GM12878 (cell line): ENCODE results near the gene GCSAM. TPM values are rescaled to one million over a fixed set of nuclear protein-coding genes. Genes with fewer than 3 reads are reported as not detected.
A peak's percentile ranks its signal among the peaks of the same experiment; 100 is the strongest.

ENCODE experiments used
- ATAC-seq: fragments of 200-7000 bp; cut with Tn5 transposase; 3 replicates; pipeline ENCODE4 v1.9.1; 2020; ENCODE audit warnings: mild to moderate bottlenecking, moderate library complexity
- BruUV-seq: library from RNA; stranded (reverse); fragments of 400-500 nt; replicated peaks from 2 replicates; lab custom pipeline; 2021; lab: Mats Ljungman, UMichigan
- CTCF ChIA-PET: fragments of 300-600 bp; sonication (Branson Sonifier 250); formaldehyde crosslinking; extraction: SDS; loops from one replicate; lab custom pipeline; 2021; ENCODE audit warnings: inconsistent platforms; lab: Yijun Ruan, JAX
- POLR2A ChIA-PET: fragments of 350-600 bp; formaldehyde crosslinking; extraction: SDS; loops from one replicate; lab custom pipeline; 2021; ENCODE audit warnings: inconsistent platforms; lab: Charles Lee
- RAD21 ChIA-PET: fragments of 300-600 bp; sonication (Branson Sonifier 250); formaldehyde crosslinking; loops from one replicate; lab custom pipeline; 2023; ENCODE audit warnings: antibody characterized with exemption; ENCODE audit not compliant: unreplicated experiment; lab: Charles Lee
- SMC1A ChIA-PET: fragments of 300-600 bp; sonication (Branson Sonifier 250); formaldehyde crosslinking; loops from one replicate; lab custom pipeline; 2023; ENCODE audit not compliant: unreplicated experiment, uncharacterized antibody; lab: Charles Lee
- DNase-seq: peaks from one replicate; pipeline ENCODE4 v3.0.0-alpha.2; 2011; ENCODE audit warnings: low read depth, low spot score
- FAIRE-seq: peaks from 3 replicates; lab custom pipeline; 2011; peaks lifted over from hg19 to GRCh38; lab: Jason Lieb, UNC
- H2AFZ ChIP-seq: 2 replicates; pipeline ENCODE4 v1.6.0; 2011; ENCODE audit warnings: low read depth, low read length, control low read depth; ENCODE audit not compliant: control insufficient read depth
- H3K27ac ChIP-seq: 2 replicates; pipeline ENCODE4 v1.5.1; 2011; ENCODE audit warnings: control low read depth; ENCODE audit not compliant: control insufficient read depth, insufficient read depth
- H3K27me3 ChIP-seq, 2 experiments: replicated peaks in 1 of 2; 2 replicates each; pipeline versions ENCODE4 v1.6.0 to v1.6.1; 2011; ENCODE audit warnings: low read length in 1 of 2; ENCODE audit not compliant: control insufficient read depth in 2 of 2, insufficient read depth in 2 of 2
- H3K36me3 ChIP-seq, 2 experiments: 2 replicates each; pipeline ENCODE4 v1.5.1; 2011; ENCODE audit warnings: low read length in 1 of 2; ENCODE audit not compliant: control insufficient read depth in 2 of 2, insufficient read depth in 2 of 2
- H3K4me1 ChIP-seq: 2 replicates; pipeline ENCODE4 v1.6.1; 2011; ENCODE audit warnings: mild to moderate bottlenecking, low read length, moderate library complexity, mixed read lengths; ENCODE audit not compliant: control insufficient read depth, insufficient read depth
- H3K4me2 ChIP-seq: 2 replicates; pipeline ENCODE4 v1.6.0; 2011; ENCODE audit warnings: control low read depth; ENCODE audit not compliant: control insufficient read depth, insufficient read depth
- H3K4me3 ChIP-seq: fragments of 200-600 bp; sonication (generic); 2 replicates; pipeline ENCODE4 v1.5.1; 2016
- H3K79me2 ChIP-seq: 2 replicates; pipeline ENCODE4 v1.6.0; 2011; ENCODE audit warnings: low read length; ENCODE audit not compliant: control insufficient read depth, insufficient read depth
- H3K9ac ChIP-seq: 2 replicates; pipeline ENCODE4 v1.8.0; 2011; ENCODE audit warnings: low read length, control low read depth, mixed read lengths; ENCODE audit not compliant: control insufficient read depth, insufficient read depth
- H3K9me3 ChIP-seq: replicated peaks from 3 replicates; pipeline ENCODE4 v1.5.1; 2011; ENCODE audit warnings: mild to moderate bottlenecking, low read length; ENCODE audit not compliant: control insufficient read depth, insufficient read depth
- H4K20me1 ChIP-seq: 2 replicates; pipeline ENCODE4 v1.6.0; 2011; ENCODE audit not compliant: control insufficient read depth, insufficient read depth
- CHD2 ChIP-seq: IDR thresholded peaks from 2 replicates; pipeline ENCODE4 v1.6.1; 2011; ENCODE audit warnings: low read depth, low read length, improper control_type of control experiment, borderline replicate concordance
- CREM ChIP-seq: IDR thresholded peaks from 2 replicates; pipeline ENCODE4 v1.6.1; 2014; ENCODE audit warnings: antibody characterized with exemption, low read depth
- GATAD2B ChIP-seq: fragments of 450-650 bp; conservative IDR thresholded peaks from 2 replicates; pipeline ENCODE4 v1.6.1; 2017; ENCODE audit warnings: low read depth, mild to moderate bottlenecking, moderate library complexity
- HCFC1 ChIP-seq: fragments of 150-350 bp; IDR thresholded peaks from 2 replicates; pipeline ENCODE4 v1.6.1; 2014; ENCODE audit warnings: low read length
- IKZF1 ChIP-seq: fragments of 450-650 bp; conservative IDR thresholded peaks from 2 replicates; pipeline ENCODE4 v1.6.1; 2017; ENCODE audit warnings: antibody characterized with exemption, mild to moderate bottlenecking
- POU2F2 ChIP-seq: IDR thresholded peaks from 3 replicates; pipeline ENCODE4 v1.6.1; 2011; ENCODE audit warnings: low read depth, mild to moderate bottlenecking, low read length, borderline replicate concordance
- RUNX3 ChIP-seq: IDR thresholded peaks from 2 replicates; pipeline ENCODE4 v1.6.1; 2012; ENCODE audit warnings: low read length, inconsistent platforms
- SREBF2 ChIP-seq: IDR thresholded peaks from 2 replicates; pipeline ENCODE4 v1.6.1; 2012; ENCODE audit warnings: mild to moderate bottlenecking, low read length
- WGBS: methylation state at CpG from one replicate; pipeline ENCODE4 v1.1.6; 2016; ENCODE audit warnings: low lambda C conversion rate; ENCODE audit not compliant: insufficient replicate concordance, insufficient coverage; ENCODE audit errors: missing lambda C conversion rate; 5-methylcytosine and 5-hydroxymethylcytosine counted together
- in situ Hi-C: fragments of 300-500 bp; cut with MboI; formaldehyde crosslinking; loops from 9 replicates; pipeline ENCODE4 v1.14.3; 2018; ENCODE audit warnings: mixed read lengths
- intact Hi-C: fragments of 100-400 bp; cut with micrococcal nuclease; formaldehyde crosslinking; loops from one replicate; pipeline ENCODE4 v1.14.2; 2022; ENCODE audit not compliant: unreplicated experiment
- polyA plus RNA-seq, 11 experiments: library from polyadenylated mRNA; depleted of rRNA in 4 of 11; unstranded in 6 of 11; stranded (reverse) in 5 of 11; fragments of >200 nt; fragmentation: Nextera tagmentation in 4 of 11; fragmentation: Illumina TruSeq in 1 of 11; extraction: Ambion mirVana in 4 of 11; extraction: Trizol in 1 of 11; gene quantifications; 1 replicate in 1 of 11; 2 replicates in 10 of 11; pipeline versions ENCODE4 v1.2.1 to v1.2.3, GENCODE V29; 2011 to 2016; ENCODE audit warnings: inconsistent platforms in 2 of 11, missing spikeins in 2 of 11, low read depth in 1 of 11
- total RNA-seq, 4 experiments: library from RNA; depleted of rRNA in 3 of 4; stranded (reverse); fragments of >200 nt in 3 of 4; fragmentation: Illumina TruSeq in 1 of 4; extraction: Trizol in 1 of 4; gene quantifications; 2 replicates each; pipeline versions ENCODE4 v1.2.1 to v1.2.3, GENCODE V29; 2013 to 2021
- TF ChIP-seq, protein P1 (sequence below), 3 experiments: IDR thresholded peaks in 2 of 3; conservative IDR thresholded peaks in 1 of 3; 2 replicates each; pipeline ENCODE4 v1.5.1; 2011; ENCODE audit warnings: low read depth in 3 of 3, low read length in 3 of 3, mild to moderate bottlenecking in 3 of 3, control low read depth in 2 of 3, moderate library complexity in 2 of 3, inconsistent platforms in 1 of 3, mixed read lengths in 1 of 3; ENCODE audit not compliant: control insufficient read depth in 2 of 3, insufficient read depth in 1 of 3; ENCODE audit errors: extremely low read depth in 1 of 3
- TF ChIP-seq, protein P2 (sequence below): IDR thresholded peaks from 2 replicates; pipeline ENCODE4 v1.6.1; 2012; ENCODE audit warnings: mild to moderate bottlenecking, low read depth, low read length
- TF ChIP-seq, protein P3 (sequence below): fragments of 150-350 bp; IDR thresholded peaks from 2 replicates; pipeline ENCODE4 v1.6.1; 2014; ENCODE audit warnings: mild to moderate bottlenecking, low read depth, low read length

Gene GCSAM
- total and polyA plus RNA-seq, 10 of the 15 experiments (the other 5 are each of a cell fraction or from before 2014, with no cell fraction given): 81.5 to 407 (median 107) TPM

DNA sequence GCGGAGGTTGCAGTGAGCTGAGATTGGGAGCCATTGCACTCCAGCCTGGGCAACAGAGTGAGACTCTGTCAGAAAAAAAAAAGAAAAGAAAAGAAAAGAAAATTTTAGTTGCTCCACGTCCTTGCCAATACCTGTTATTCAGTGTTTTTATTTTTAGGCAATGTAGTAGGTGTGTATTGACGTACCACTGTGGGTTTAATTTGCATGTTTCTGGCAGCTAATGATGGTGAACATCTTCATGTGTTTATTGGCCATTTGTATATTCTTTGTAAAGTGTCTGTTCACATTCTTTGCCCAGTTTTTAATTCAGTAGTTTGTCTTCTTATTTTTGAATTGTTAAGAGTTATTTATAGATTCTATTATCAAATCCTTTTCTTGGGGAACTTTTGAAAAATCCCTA lies 38.1 kb upstream of the GCSAM start:
- Histone ChIP-seq H3K9me3 (no peaks in the 10 kb centered on the region; the same call in 2 of the 3 replicates), H2AFZ (no peak overlapping the region), H3K27ac (no peak overlapping the region), H3K27me3 (no peaks in the 10 kb centered on the region), H3K36me3 (no peaks in the 10 kb centered on the region), H3K4me1 (no peaks in the 10 kb centered on the region), H3K4me3 (no peak overlapping the region), H3K79me2 (no peaks in the 10 kb centered on the region), H3K4me2 (no peak overlapping the region), H3K9ac (no peak overlapping the region), H4K20me1 (no peaks in the 10 kb centered on the region)
- in situ Hi-C loops (no loop called here), intact Hi-C loops (no loop called here)
- ChIA-PET POLR2A (no interaction called here), RAD21 (no interaction called here), SMC1A (interaction anchor here (0.7 kb wide), 1 partner anchor 26 kb away, joined by 4 read pairs; no protein-coding TSS in a partner anchor), CTCF (interaction anchor here (1.0 kb wide), 1 partner anchor 60 kb away, joined by 3 read pairs; no protein-coding TSS in a partner anchor)
- peak; percentile 48; the same call in 2 of the 3 replicates for ATAC-seq
- no TSS peak for BruUV-seq
- WGBS: 69% methylated on average over 3 of the region's 3 CpGs
- TF ChIP-seq GATAD2B (no peak), CHD2 (no peak), RUNX3 (peak; percentile 20; the same call in 1 of the 2 replicates), CREM (no peak), SREBF2 (no peak), POU2F2 (peak; percentile 55; the same call in 1 of the 3 replicates), HCFC1 (no peak)
- FAIRE-seq: no peak
- no peak for DNase-seq

DNA sequence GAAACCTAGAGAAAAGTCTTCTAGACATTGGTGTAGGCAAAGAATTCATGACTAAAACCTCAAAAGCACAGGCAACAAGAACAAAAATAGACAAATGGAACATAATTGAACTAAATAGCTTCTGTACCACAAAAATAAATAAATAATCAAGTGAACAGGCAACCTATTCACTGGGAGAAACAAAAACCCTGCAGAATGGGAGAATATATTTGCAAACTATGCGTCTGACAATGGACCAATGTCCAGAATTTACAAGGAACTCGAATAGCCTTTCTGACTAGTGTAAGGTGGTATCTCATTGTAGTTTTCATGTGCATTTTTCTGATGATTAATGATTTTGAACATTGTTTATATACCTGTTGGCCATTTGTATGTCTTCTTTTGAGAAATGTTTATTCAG lies 37.0 kb upstream of the GCSAM start:
- FAIRE-seq (no peak), DNase-seq (no peak), ATAC-seq (no peak)
- BruUV-seq: no TSS peak
- H4K20me1 ChIP-seq: no peaks in the 10 kb centered on the region
- CTCF ChIA-PET: interaction anchor here (1.9 kb wide), 1 partner anchor 31 kb away, joined by 6 read pairs; no protein-coding TSS in a partner anchor
- H3K4me3 ChIP-seq: no peak overlapping the region
- intact Hi-C loops: no loop called here
- H3K27me3 ChIP-seq: no peaks in the 10 kb centered on the region
- no peaks in the 10 kb centered on the region for H3K79me2 ChIP-seq
- no peaks in the 10 kb centered on the region; the same call in 2 of the 3 replicates for H3K9me3 ChIP-seq
- POLR2A ChIA-PET: no interaction called here
- RAD21 ChIA-PET: no interaction called here
- SMC1A ChIA-PET: no interaction called here
- in situ Hi-C loops: no loop called here
- H3K4me1 ChIP-seq: no peaks in the 10 kb centered on the region
- no peak overlapping the region for H3K27ac ChIP-seq
- no peak overlapping the region for H3K9ac ChIP-seq
- H3K36me3 ChIP-seq: no peaks in the 10 kb centered on the region
- no peak overlapping the region for H2AFZ ChIP-seq
- no peak overlapping the region for H3K4me2 ChIP-seq
- WGBS: 45% methylated on average over 2 of the region's 2 CpGs
- TF ChIP-seq, protein P1, sequence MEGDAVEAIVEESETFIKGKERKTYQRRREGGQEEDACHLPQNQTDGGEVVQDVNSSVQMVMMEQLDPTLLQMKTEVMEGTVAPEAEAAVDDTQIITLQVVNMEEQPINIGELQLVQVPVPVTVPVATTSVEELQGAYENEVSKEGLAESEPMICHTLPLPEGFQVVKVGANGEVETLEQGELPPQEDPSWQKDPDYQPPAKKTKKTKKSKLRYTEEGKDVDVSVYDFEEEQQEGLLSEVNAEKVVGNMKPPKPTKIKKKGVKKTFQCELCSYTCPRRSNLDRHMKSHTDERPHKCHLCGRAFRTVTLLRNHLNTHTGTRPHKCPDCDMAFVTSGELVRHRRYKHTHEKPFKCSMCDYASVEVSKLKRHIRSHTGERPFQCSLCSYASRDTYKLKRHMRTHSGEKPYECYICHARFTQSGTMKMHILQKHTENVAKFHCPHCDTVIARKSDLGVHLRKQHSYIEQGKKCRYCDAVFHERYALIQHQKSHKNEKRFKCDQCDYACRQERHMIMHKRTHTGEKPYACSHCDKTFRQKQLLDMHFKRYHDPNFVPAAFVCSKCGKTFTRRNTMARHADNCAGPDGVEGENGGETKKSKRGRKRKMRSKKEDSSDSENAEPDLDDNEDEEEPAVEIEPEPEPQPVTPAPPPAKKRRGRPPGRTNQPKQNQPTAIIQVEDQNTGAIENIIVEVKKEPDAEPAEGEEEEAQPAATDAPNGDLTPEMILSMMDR (IDR thresholded peaks at IDR 0.05 in 2 of 3, conservative IDR thresholded peaks at IDR 0.05 in 1 of 3; ENCODE audit: control insufficient read depth in 2 of 3, extremely low read depth in 1 of 3, insufficient read depth in 1 of 3, low read depth in 3 of 3, low read length in 3 of 3): no peak
- TF ChIP-seq, protein P2, sequence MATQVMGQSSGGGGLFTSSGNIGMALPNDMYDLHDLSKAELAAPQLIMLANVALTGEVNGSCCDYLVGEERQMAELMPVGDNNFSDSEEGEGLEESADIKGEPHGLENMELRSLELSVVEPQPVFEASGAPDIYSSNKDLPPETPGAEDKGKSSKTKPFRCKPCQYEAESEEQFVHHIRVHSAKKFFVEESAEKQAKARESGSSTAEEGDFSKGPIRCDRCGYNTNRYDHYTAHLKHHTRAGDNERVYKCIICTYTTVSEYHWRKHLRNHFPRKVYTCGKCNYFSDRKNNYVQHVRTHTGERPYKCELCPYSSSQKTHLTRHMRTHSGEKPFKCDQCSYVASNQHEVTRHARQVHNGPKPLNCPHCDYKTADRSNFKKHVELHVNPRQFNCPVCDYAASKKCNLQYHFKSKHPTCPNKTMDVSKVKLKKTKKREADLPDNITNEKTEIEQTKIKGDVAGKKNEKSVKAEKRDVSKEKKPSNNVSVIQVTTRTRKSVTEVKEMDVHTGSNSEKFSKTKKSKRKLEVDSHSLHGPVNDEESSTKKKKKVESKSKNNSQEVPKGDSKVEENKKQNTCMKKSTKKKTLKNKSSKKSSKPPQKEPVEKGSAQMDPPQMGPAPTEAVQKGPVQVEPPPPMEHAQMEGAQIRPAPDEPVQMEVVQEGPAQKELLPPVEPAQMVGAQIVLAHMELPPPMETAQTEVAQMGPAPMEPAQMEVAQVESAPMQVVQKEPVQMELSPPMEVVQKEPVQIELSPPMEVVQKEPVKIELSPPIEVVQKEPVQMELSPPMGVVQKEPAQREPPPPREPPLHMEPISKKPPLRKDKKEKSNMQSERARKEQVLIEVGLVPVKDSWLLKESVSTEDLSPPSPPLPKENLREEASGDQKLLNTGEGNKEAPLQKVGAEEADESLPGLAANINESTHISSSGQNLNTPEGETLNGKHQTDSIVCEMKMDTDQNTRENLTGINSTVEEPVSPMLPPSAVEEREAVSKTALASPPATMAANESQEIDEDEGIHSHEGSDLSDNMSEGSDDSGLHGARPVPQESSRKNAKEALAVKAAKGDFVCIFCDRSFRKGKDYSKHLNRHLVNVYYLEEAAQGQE: no peak
- no peak for TF ChIP-seq IKZF1
- TF ChIP-seq, protein P3, sequence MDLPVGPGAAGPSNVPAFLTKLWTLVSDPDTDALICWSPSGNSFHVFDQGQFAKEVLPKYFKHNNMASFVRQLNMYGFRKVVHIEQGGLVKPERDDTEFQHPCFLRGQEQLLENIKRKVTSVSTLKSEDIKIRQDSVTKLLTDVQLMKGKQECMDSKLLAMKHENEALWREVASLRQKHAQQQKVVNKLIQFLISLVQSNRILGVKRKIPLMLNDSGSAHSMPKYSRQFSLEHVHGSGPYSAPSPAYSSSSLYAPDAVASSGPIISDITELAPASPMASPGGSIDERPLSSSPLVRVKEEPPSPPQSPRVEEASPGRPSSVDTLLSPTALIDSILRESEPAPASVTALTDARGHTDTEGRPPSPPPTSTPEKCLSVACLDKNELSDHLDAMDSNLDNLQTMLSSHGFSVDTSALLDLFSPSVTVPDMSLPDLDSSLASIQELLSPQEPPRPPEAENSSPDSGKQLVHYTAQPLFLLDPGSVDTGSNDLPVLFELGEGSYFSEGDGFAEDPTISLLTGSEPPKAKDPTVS: no peak
